Measurements from ENCODE around the gene GRAMD2B.
A peak's percentile ranks its signal among the peaks of the same experiment; 100 is the strongest.
"Not testable (repeated sequence)": the region's sequence is repeated elsewhere in the genome, so short reads cannot be mapped to it uniquely, and the experiment has no call there.

The GRAMD2B gene

DNA sequence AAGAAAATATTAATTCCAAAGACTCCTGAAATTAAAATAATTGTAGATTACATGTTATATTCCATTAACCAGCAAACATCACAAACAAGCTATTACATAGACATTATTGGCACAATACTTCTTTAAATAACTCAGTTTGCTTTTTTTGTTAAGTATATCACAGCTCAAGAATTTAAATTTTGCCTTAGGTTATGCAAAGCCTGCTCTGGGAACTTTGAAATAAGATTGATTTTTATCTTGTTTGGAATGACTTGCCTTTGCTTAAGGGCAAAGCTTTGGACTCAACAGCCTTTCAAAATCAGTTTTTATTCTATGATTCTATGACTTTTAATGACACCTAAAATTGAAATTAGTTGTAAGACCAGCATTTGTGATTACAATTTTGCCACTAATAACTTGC is 93.6 kb downstream of the GRAMD2B start:
- no peaks in the 10 kb centered on the region for H3K27me3 ChIP-seq (ENCODE audit: control insufficient read depth, insufficient read depth, low read length)
- H3K9me3 ChIP-seq (ENCODE audit: control insufficient read depth, insufficient read depth, low read length) = no peaks in the 10 kb centered on the region
- no peak overlapping the region for H3K4me3 ChIP-seq (ENCODE audit: low read depth, low read length)
- no peaks in the 10 kb centered on the region for H3K4me1 ChIP-seq (ENCODE audit: control insufficient read depth, insufficient read depth, low read length)
- H3K9ac ChIP-seq (ENCODE audit: low read depth, low read length) = no peak overlapping the region
- no peaks in the 10 kb centered on the region for H3K36me3 ChIP-seq (ENCODE audit: control insufficient read depth, insufficient read depth, low read length)

DNA sequence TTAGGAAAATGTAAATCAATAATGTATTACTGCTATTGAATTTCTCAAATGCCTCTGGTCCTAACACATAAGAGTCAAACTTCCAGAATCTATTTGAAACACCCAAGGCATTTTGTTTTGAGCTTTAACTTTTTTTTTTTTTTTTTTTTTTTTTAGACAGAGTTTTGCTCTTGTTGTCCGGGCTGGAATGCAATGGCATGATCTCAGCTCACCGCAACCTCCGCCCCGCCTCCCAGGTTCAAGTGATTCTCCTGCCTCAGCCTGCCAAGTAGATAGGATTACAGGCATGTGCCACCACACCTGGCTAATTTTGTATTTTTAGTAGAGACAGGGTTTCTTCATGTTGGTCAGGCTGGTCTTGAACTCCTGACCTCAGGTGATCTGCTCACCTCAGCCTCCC is 96.0 kb downstream of the GRAMD2B start:
- H3K36me3 ChIP-seq (ENCODE audit: control insufficient read depth, insufficient read depth, low read length); H3K4me1 ChIP-seq (ENCODE audit: control insufficient read depth, insufficient read depth, low read length); H3K27me3 ChIP-seq (ENCODE audit: control insufficient read depth, insufficient read depth, low read length); H3K9me3 ChIP-seq (ENCODE audit: control insufficient read depth, insufficient read depth, low read length); H3K9ac ChIP-seq (ENCODE audit: low read depth, low read length); H3K4me3 ChIP-seq (ENCODE audit: low read depth, low read length): not testable (repeated sequence)

- Histone ChIP-seq H3K9ac (ENCODE audit: low read depth, low read length) (no peak overlapping the region), H3K36me3 (ENCODE audit: control insufficient read depth, insufficient read depth, low read length) (no peaks in the 10 kb centered on the region), H3K4me1 (ENCODE audit: control insufficient read depth, insufficient read depth, low read length) (no peaks in the 10 kb centered on the region), H3K4me3 (ENCODE audit: low read depth, low read length) (no peak overlapping the region), H3K9me3 (ENCODE audit: control insufficient read depth, insufficient read depth, low read length) (no peaks in the 10 kb centered on the region), H3K27me3 (ENCODE audit: control insufficient read depth, insufficient read depth, low read length) (no peaks in the 10 kb centered on the region)
Measured at GRCh38 chr5:126519637-126520592, 96.7 kb downstream of the GRAMD2B start.

DNA sequence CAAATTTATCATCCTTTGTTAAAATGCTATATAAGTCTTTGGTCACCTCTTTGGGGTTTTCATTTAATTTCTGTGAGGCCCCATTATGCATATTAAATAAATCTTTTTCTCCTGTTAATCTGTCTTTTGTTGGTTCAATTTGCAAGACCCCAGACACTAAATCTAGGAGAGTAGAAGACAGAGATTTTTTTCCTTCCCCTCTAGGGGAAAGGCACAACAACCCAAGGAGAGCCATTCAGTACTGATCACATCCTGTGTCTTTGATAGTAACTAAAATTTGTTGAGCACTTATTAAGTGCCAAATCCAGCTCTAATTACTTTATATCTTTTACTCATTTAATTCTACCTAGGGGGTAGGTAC is 97.4 kb downstream of the GRAMD2B start:
- Histone ChIP-seq H3K36me3 (ENCODE audit: control insufficient read depth, insufficient read depth, low read length) (no peaks in the 10 kb centered on the region), H3K4me3 (ENCODE audit: low read depth, low read length) (no peak overlapping the region), H3K9me3 (ENCODE audit: control insufficient read depth, insufficient read depth, low read length) (no peaks in the 10 kb centered on the region), H3K27me3 (ENCODE audit: control insufficient read depth, insufficient read depth, low read length) (no peaks in the 10 kb centered on the region), H3K4me1 (ENCODE audit: control insufficient read depth, insufficient read depth, low read length) (no peaks in the 10 kb centered on the region), H3K9ac (ENCODE audit: low read depth, low read length) (no peak overlapping the region)

DNA sequence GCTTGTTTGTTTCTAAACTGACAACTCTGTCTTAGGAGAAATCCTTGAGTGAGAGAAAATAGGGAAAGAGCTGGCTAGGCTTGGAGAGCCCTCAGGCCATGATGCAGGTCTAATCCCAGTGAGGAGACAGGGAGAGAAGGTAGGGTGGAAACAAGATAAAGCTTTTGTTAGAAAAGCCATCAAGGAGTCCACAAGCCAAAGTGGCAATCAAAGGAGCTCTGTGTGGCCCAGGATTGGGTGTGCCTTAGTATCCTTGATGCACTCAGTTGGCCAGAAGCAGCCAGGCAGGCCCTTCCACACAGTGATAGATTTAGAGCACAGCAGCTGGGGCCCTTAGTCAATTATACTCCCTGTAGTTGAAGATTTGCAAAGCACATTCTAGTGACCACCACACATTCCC is 97.9 kb downstream of the GRAMD2B start:
- no peak overlapping the region for H3K4me3 ChIP-seq (ENCODE audit: low read depth, low read length)
- H3K27me3 ChIP-seq (ENCODE audit: control insufficient read depth, insufficient read depth, low read length) = no peaks in the 10 kb centered on the region
- no peaks in the 10 kb centered on the region for H3K36me3 ChIP-seq (ENCODE audit: control insufficient read depth, insufficient read depth, low read length)
- H3K4me1 ChIP-seq (ENCODE audit: control insufficient read depth, insufficient read depth, low read length) = peaks cover 4% of the 10 kb centered on the region
- no peaks in the 10 kb centered on the region for H3K9me3 ChIP-seq (ENCODE audit: control insufficient read depth, insufficient read depth, low read length)
- H3K9ac ChIP-seq (ENCODE audit: low read depth, low read length) = no peak overlapping the region

GRCh38 chr5:126523818-126524510 is 100.8 kb downstream of the GRAMD2B start:
- H3K9me3 ChIP-seq (ENCODE audit: control insufficient read depth, insufficient read depth, low read length) = no peaks in the 10 kb centered on the region

DNA sequence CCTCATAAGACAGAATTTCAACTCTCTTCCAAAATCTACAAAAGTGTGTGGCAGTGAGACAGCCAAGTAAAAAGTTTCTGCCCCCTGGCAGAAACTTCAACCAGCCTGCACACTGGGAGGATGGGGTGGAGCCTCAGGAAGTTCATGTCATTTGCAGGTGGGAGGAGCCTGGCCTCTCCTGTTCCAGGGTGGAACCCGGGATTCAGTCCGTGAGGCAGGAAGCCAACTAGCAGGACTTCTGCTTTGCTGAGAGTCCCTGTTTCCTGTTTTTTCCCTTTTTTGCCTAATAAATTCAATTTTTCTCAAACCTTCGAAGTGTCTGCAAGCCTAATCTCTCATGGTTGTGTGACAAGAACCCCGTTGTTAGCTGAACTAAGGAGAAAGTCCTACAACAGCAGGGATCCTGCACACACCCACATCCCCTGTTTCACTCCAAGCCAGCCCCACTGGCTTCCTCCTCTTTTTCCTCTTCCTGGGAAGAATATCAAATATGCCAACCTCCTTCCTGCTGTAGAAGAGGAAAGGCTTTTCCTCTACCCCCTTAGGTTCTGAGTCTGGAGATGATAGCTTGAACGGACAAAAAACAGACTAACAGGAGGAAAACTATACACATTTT is 102.5 kb downstream of the GRAMD2B start:
- Histone ChIP-seq H3K4me3 (ENCODE audit: low read depth, low read length) (peak overlapping the region; percentile 24), H3K36me3 (ENCODE audit: control insufficient read depth, insufficient read depth, low read length) (no peaks in the 10 kb centered on the region), H3K9ac (ENCODE audit: low read depth, low read length) (peak overlapping the region; percentile 24), H3K9me3 (ENCODE audit: control insufficient read depth, insufficient read depth, low read length) (no peaks in the 10 kb centered on the region), H3K27me3 (ENCODE audit: control insufficient read depth, insufficient read depth, low read length) (no peaks in the 10 kb centered on the region), H3K4me1 (ENCODE audit: control insufficient read depth, insufficient read depth, low read length) (peaks cover 4% of the 10 kb centered on the region)

More at GRCh38 chr5:126523818-126524510, 100.8 kb downstream of the GRAMD2B start:
- no peaks in the 10 kb centered on the region for H3K27me3 ChIP-seq (ENCODE audit: control insufficient read depth, insufficient read depth, low read length)
- H3K9ac ChIP-seq (ENCODE audit: low read depth, low read length) = no peak overlapping the region
- no peaks in the 10 kb centered on the region for H3K36me3 ChIP-seq (ENCODE audit: control insufficient read depth, insufficient read depth, low read length)
- peaks cover 4% of the 10 kb centered on the region for H3K4me1 ChIP-seq (ENCODE audit: control insufficient read depth, insufficient read depth, low read length)
- H3K4me3 ChIP-seq (ENCODE audit: low read depth, low read length) = no peak overlapping the region

- Histone ChIP-seq H3K9ac (ENCODE audit: low read depth, low read length) (no peak overlapping the region), H3K27me3 (ENCODE audit: control insufficient read depth, insufficient read depth, low read length) (no peaks in the 10 kb centered on the region), H3K9me3 (ENCODE audit: control insufficient read depth, insufficient read depth, low read length) (no peaks in the 10 kb centered on the region), H3K4me1 (ENCODE audit: control insufficient read depth, insufficient read depth, low read length) (peaks cover 4% of the 10 kb centered on the region), H3K4me3 (ENCODE audit: low read depth, low read length) (no peak overlapping the region), H3K36me3 (ENCODE audit: control insufficient read depth, insufficient read depth, low read length) (no peaks in the 10 kb centered on the region)
Measured at GRCh38 chr5:126526493-126526892, 103.3 kb downstream of the GRAMD2B start.

DNA sequence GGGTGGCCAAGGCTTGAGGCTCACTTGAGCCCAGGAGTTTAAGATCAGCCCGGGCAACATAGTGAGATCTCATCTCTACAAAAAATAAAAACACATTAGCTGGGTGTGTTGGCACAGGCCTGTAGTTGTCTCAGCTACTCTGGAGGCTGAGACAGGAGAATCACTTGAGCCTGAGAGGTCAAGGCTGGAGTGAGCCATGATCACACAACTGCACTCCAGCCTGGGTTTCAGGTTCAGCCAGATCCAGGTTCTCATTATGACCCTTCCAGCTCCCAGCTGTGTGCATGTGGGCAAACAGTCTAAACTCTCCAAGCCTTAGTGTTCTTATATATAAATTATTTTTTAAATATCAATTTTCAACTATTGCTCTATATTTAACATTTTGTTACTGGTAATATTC is 103.9 kb downstream of the GRAMD2B start:
- Histone ChIP-seq H3K4me1 (ENCODE audit: control insufficient read depth, insufficient read depth, low read length) (peaks cover 4% of the 10 kb centered on the region), H3K36me3 (ENCODE audit: control insufficient read depth, insufficient read depth, low read length) (no peaks in the 10 kb centered on the region), H3K27me3 (ENCODE audit: control insufficient read depth, insufficient read depth, low read length) (no peaks in the 10 kb centered on the region), H3K4me3 (ENCODE audit: low read depth, low read length) (no peak overlapping the region), H3K9ac (ENCODE audit: low read depth, low read length) (no peak overlapping the region), H3K9me3 (ENCODE audit: control insufficient read depth, insufficient read depth, low read length) (no peaks in the 10 kb centered on the region)

DNA sequence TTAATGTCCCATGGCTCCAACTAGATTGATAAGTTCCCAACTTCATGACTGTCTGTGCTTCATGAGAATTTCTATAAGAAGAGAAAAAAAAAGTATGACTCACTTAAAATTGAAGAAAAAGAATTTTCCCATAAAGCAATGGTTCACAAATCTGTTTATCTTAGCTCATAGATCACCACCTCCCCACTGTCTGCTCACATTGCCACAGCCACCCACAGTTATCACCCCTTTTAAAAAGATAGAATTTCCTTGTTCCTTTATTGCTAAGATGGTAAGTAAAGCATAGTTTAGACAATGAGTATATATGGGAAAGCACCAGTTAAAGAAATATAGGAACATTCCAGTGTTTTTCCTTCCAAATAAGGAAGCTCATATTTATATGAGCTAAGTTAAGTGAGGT is 104.7 kb downstream of the GRAMD2B start:
- no peak overlapping the region for H3K9ac ChIP-seq (ENCODE audit: low read depth, low read length)
- peaks cover 4% of the 10 kb centered on the region for H3K4me1 ChIP-seq (ENCODE audit: control insufficient read depth, insufficient read depth, low read length)
- no peaks in the 10 kb centered on the region for H3K9me3 ChIP-seq (ENCODE audit: control insufficient read depth, insufficient read depth, low read length)

GRCh38 chr5:126531543-126532120 is 108.4 kb downstream of the GRAMD2B start:
- Histone ChIP-seq H3K4me3 (ENCODE audit: low read depth, low read length) (no peak overlapping the region), H3K9ac (ENCODE audit: low read depth, low read length) (no peak overlapping the region), H3K9me3 (ENCODE audit: control insufficient read depth, insufficient read depth, low read length) (no peaks in the 10 kb centered on the region), H3K36me3 (ENCODE audit: control insufficient read depth, insufficient read depth, low read length) (no peaks in the 10 kb centered on the region), H3K27me3 (ENCODE audit: control insufficient read depth, insufficient read depth, low read length) (no peaks in the 10 kb centered on the region), H3K4me1 (ENCODE audit: control insufficient read depth, insufficient read depth, low read length) (no peaks in the 10 kb centered on the region)

More for the DNA sequence above, 104.7 kb downstream of the GRAMD2B start:
- H3K27me3 ChIP-seq (ENCODE audit: control insufficient read depth, insufficient read depth, low read length) = no peaks in the 10 kb centered on the region
- no peaks in the 10 kb centered on the region for H3K36me3 ChIP-seq (ENCODE audit: control insufficient read depth, insufficient read depth, low read length)
- H3K4me3 ChIP-seq (ENCODE audit: low read depth, low read length) = no peak overlapping the region

Data from iPS-15b (cell line).